ENCODE data around the gene LRCH1. TPM values are rescaled to one million over a fixed set of nuclear protein-coding genes. Genes with fewer than 3 reads are reported as not detected.
A peak's percentile ranks its signal among the peaks of the same experiment; 100 is the strongest.

The LRCH1 gene
- total and polyA plus RNA-seq, 2 of the 13 experiments (the other 11 are each of a cell fraction or from before 2014, with no cell fraction given): 4.1 to 12.6 TPM

GRCh38 chr13:46687810-46688209 lies 134.8 kb downstream of the LRCH1 start (continued):
- TF ChIP-seq SAP130 (CRISPR knock-in tag; IDR thresholded peaks at IDR 0.05; ENCODE audit: low read depth): peak; percentile 78
- TF ChIP-seq IRX3 (CRISPR knock-in tag; IDR thresholded peaks at IDR 0.05; ENCODE audit: borderline replicate concordance, low read depth): no peak
- TF ChIP-seq ETV6 (CRISPR knock-in tag; conservative IDR thresholded peaks at IDR 0.05): no peak
- TF ChIP-seq ZNF567 (CRISPR knock-in tag; IDR thresholded peaks at IDR 0.05; ENCODE audit: borderline replicate concordance): no peak
- TF ChIP-seq PITX1 (CRISPR knock-in tag; IDR thresholded peaks at IDR 0.05): 0 out of 2 replicates have a peak, but pooled peaks have one; percentile 36
- no peak for TF ChIP-seq RCOR2 (CRISPR knock-in tag; IDR thresholded peaks at IDR 0.05)
- peak; percentile 71; the same call in 1 of the 2 replicates for TF ChIP-seq JUN (CRISPR knock-in tag; IDR thresholded peaks at IDR 0.05)
- TF ChIP-seq KAT8 (CRISPR knock-in tag; IDR thresholded peaks at IDR 0.05): no peak
- no peak for TF ChIP-seq ISL2 (CRISPR knock-in tag; IDR thresholded peaks at IDR 0.05)
- TF ChIP-seq ZNF430 (CRISPR knock-in tag; IDR thresholded peaks at IDR 0.05): no peak
- TF ChIP-seq MAX (IDR thresholded peaks at IDR 0.05): peak; percentile 86
- TF ChIP-seq PHF5A (CRISPR knock-in tag; IDR thresholded peaks at IDR 0.05; ENCODE audit: low read depth, unreplicated experiment): no peak
- no peak for TF ChIP-seq CEBPZ (IDR thresholded peaks at IDR 0.05; ENCODE audit: low read length)
- TF ChIP-seq FOXA1 (IDR thresholded peaks at IDR 0.05): no peak
- TF ChIP-seq FOXA1 (CRISPR knock-in tag; IDR thresholded peaks at IDR 0.05): no peak
- peak; percentile 59 for TF ChIP-seq ZFY (CRISPR knock-in tag; IDR thresholded peaks at IDR 0.05)
- no peak for TF ChIP-seq KIAA2018 (CRISPR knock-in tag; IDR thresholded peaks at IDR 0.05; ENCODE audit: borderline replicate concordance)

Data from HepG2 (cell line).